Heart left ventricle (tissue), 16 donors: ENCODE measurements around the gene BLOC1S4. TPM values are rescaled to one million over a fixed set of nuclear protein-coding genes. Genes with fewer than 3 reads are reported as not detected.

Source experiments
- ATAC-seq, 4 donors: fragments of 200-7000 bp; cut with Tn5 transposase; one replicate each; pipeline ENCODE4 v1.9.1; 2020 to 2022; ENCODE audit warnings: moderate library complexity in 4 of 4, mild to moderate bottlenecking in 3 of 4, moderate number of reproducible peaks in 1 of 4
- DNase-seq, 5 donors: peaks; one replicate each; pipeline ENCODE4 v3.0.0-alpha.2; 2020
- H3K27ac ChIP-seq, 12 donors: fragments of 200-600 bp; sonication (generic) in 4 of 12; one replicate each; pipeline versions ENCODE4 v1.5.0 to v1.8.0; 2016 to 2022; ENCODE audit warnings: mild to moderate bottlenecking in 2 of 12
- H3K27me3 ChIP-seq, 9 donors: fragments of 200-600 bp; sonication (generic) in 2 of 9; one replicate each; pipeline versions ENCODE4 v1.5.1 to v1.8.0; 2016 to 2022; ENCODE audit warnings: mild to moderate bottlenecking in 3 of 9
- H3K36me3 ChIP-seq, 9 donors: fragments of 200-600 bp; sonication (generic) in 2 of 9; one replicate each; pipeline versions ENCODE4 v1.5.0 to v1.8.0; 2018 to 2022; ENCODE audit warnings: mild to moderate bottlenecking in 2 of 9
- H3K4me1 ChIP-seq, 12 donors: fragments of 200-600 bp; sonication (generic) in 4 of 12; one replicate each; pipeline versions ENCODE4 v1.5.0 to v1.8.0; 2016 to 2022; ENCODE audit warnings: mild to moderate bottlenecking in 3 of 12
- H3K4me3 ChIP-seq, 12 donors: fragments of 200-600 bp; sonication (generic) in 4 of 12; one replicate each; pipeline versions ENCODE4 v1.5.0 to v1.8.0; 2017 to 2022; ENCODE audit warnings: mild to moderate bottlenecking in 9 of 12, moderate library complexity in 4 of 12
- H3K9me3 ChIP-seq, 12 donors: fragments of 200-600 bp; sonication (generic) in 4 of 12; one replicate each; pipeline versions ENCODE4 v1.5.0 to v1.8.0; 2016 to 2022; ENCODE audit warnings: mild to moderate bottlenecking in 1 of 12
- CTCF ChIP-seq, 12 donors: fragments of 200-600 bp; sonication (generic) in 4 of 12; IDR thresholded peaks; one replicate each; pipeline versions ENCODE4 v1.5.0 to v1.8.0; 2018 to 2022; ENCODE audit warnings: antibody characterized with exemption in 12 of 12, mild to moderate bottlenecking in 5 of 12
- POLR2A ChIP-seq, 2 donors: fragments of 450-650 bp; IDR thresholded peaks; one replicate each; pipeline ENCODE4 v1.6.1; 2017; ENCODE audit warnings: antibody characterized with exemption in 2 of 2, mild to moderate bottlenecking in 2 of 2, moderate library complexity in 2 of 2
- WGBS, 4 donors: extraction: QIAGEN DNeasy Blood & Tissue Kit in 2 of 4; methylation state at CpG; one replicate each; pipeline versions ENCODE4 v1.1.5 to v1.1.7; 2013 to 2018; 5-methylcytosine and 5-hydroxymethylcytosine counted together
- intact Hi-C, 10 donors: fragments of 100-400 bp; cut with DNase I; formaldehyde crosslinking; loops; one replicate each; pipeline versions ENCODE4 v1.11.1 to v1.14.2; 2022
- polyA plus RNA-seq, 2 donors: library from polyadenylated mRNA; stranded (reverse); fragments of 200-250 nt; gene quantifications; one replicate each; pipeline ENCODE4 v1.2.3, GENCODE V29; 2013
- total RNA-seq, 9 donors: library from RNA; depleted of rRNA in 2 of 9; stranded (reverse); fragments of >200 nt in 2 of 9; fragmentation: NEBNext Ultra II Directional in 3 of 9; extraction: Animal tissue kit (Norgen Biotek cat#: 25700) in 3 of 9; gene quantifications; one replicate each; pipeline versions ENCODE4 v1.1.0 to v1.2.4, GENCODE V29; 2016 to 2023
- donor health status: ischemic (EF 13 %, LVEDD 7.1; RV severe dilation, severe dysfunction).
- donor health status: healthy with polysubstance abuse.
- donor health status: DM: no; HTN: yes; CAD: no.
- donor health status: DM: no; HTN: no; CAD: no.
- donor health status: ischemic (EF 25% LVEDD 6.9; RV normal size, moderate dysfunction).
- donor health status: ischemic (EF 25% LVEDD 5.7; RV mildly dilated, moderate dysfunction).
- donor health status: healthy.
- donor health status: DM: yes; HTN: yes; CAD: no.
- donor health status: ischemic (EF 35%, LVEDD 5.7; RV mildly dilated, moderate dysfunction).
- donor health status: nonischemic (EF 11% LVEDD 7.7; RV severe dilation, severe dysfunction).
- donor health status: DM: yes; HTN: yes; CAD: no.
- donor health status: PGD.
- donor health status: ischemic (EF 29% LVEDD 5.4; RV normal size, mild dysfunction).
- donor health status: nonischemic (EF 23%, LVEDD 6.1; RV moderate dilation, normal function).

The BLOC1S4 gene
- total and polyA plus RNA-seq, 11 donors: 4.4 to 14.1 (median 7.3) TPM

- no peak for ATAC-seq
- Histone ChIP-seq H3K27me3 (no peaks in the 10 kb centered on the region), H3K4me3 (no peak overlapping the region), H3K4me1 (peaks cover 0 to 68% (median 52%) of the 10 kb centered on the region in 12 donors), H3K9me3 (no peaks in the 10 kb centered on the region), H3K27ac (no peak overlapping the region), H3K36me3 (peaks cover 0 to 33% (median 23%) of the 10 kb centered on the region in 9 donors)
- DNase-seq: no peak
- WGBS, 4 donors: 95 to 100% (median 97%) methylated on average over 2 of the region's 2 CpGs
- intact Hi-C loops: loop anchor here in 2 of 10 donors (5.0 kb wide), 2 partner anchors 33 to 63 kb away; partner anchors contain the start of gene MRFAP1 (in 1 of the 2)
- TF ChIP-seq CTCF (IDR thresholded peaks at IDR 0.05) (no peak), POLR2A (IDR thresholded peaks at IDR 0.05) (no peak)
Measured at GRCh38 chr4:6705646-6706045, 10.3 kb upstream of the BLOC1S4 start.

- ATAC-seq: no peak
- Histone ChIP-seq H3K9me3 (no peaks in the 10 kb centered on the region), H3K4me3 (no peak overlapping the region), H3K27me3 (no peaks in the 10 kb centered on the region), H3K27ac (no peak overlapping the region), H3K36me3 (peaks cover 0 to 31% (median 23%) of the 10 kb centered on the region in 9 donors), H3K4me1 (peaks cover 0 to 68% (median 53%) of the 10 kb centered on the region in 12 donors)
- TF ChIP-seq POLR2A (IDR thresholded peaks at IDR 0.05) (no peak), CTCF (IDR thresholded peaks at IDR 0.05) (no peak)
- WGBS, 4 donors: 89 to 98% (median 96%) methylated on average over 5 of the region's 5 CpGs
- DNase-seq: no peak
- intact Hi-C loops: loop anchor here in 2 of 10 donors (5.0 kb wide), 2 partner anchors 34 to 64 kb away; partner anchors contain the start of gene MRFAP1 (in 1 of the 2)
Measured at GRCh38 chr4:6706173-6706572, 9.8 kb upstream of the BLOC1S4 start.

GRCh38 chr4:6709230-6710114 is 6.5 kb upstream of the BLOC1S4 start, which contains the start of gene MRFAP1L1:
TSS of gene MRFAP1L1 (minus strand) at chr4:6709865. CDS start at chr4:6709629, 236 bp downstream.
- peak within 1 kb of the TSS; percentile 63 to 97 (median 88) for H3K4me3 ChIP-seq
- H3K9me3 ChIP-seq: no peaks in the 10 kb centered on the region
- no peaks in the 10 kb centered on the region for H3K27me3 ChIP-seq
- ATAC-seq (peak; percentile 82 to 92 (median 88)), DNase-seq (peak; percentile 97 to 98 (median 98))
- peak within 1 kb of the TSS; percentile 70 to 95 (median 86) for H3K27ac ChIP-seq
- intact Hi-C loops: loop anchor here in 7 of 10 donors (1.0 to 10.0 kb wide), 5 partner anchors 35 to 275 kb away; partner anchors contain the start of gene MRFAP1 (in 7 of the 7)
- H3K4me1 ChIP-seq: peaks cover 0 to 53% (median 43%) of the 10 kb centered on the region in 12 donors
- 0 to 1% (median 0%) methylated on average over 70 to 72 of the region's 72 CpGs for WGBS, 4 donors
- H3K36me3 ChIP-seq: peaks cover 0 to 23% (median 11%) of the 10 kb centered on the region in 9 donors
- peak in 1 of 2 donors; percentile 43 for TF ChIP-seq POLR2A (IDR thresholded peaks at IDR 0.05)
- peak in 3 of 12 donors; percentile 6 to 28 (median 16) for TF ChIP-seq CTCF (IDR thresholded peaks at IDR 0.05)

GRCh38 chr4:6710282-6710681 is 5.7 kb upstream of the BLOC1S4 start:
- intact Hi-C loops: loop anchor here in 5 of 10 donors (1.0 to 10.0 kb wide), 3 partner anchors 36 to 275 kb away; partner anchors contain the start of gene MRFAP1 (in 1 of the 5)

More at GRCh38 chr4:6710282-6710681, 5.7 kb upstream of the BLOC1S4 start:
- DNase-seq (no peak), ATAC-seq (peak in 2 of 4 donors; percentile 5 to 7)
- Histone ChIP-seq H3K4me1 (peaks cover 1 to 51% (median 42%) of the 10 kb centered on the region in 12 donors), H3K27me3 (no peaks in the 10 kb centered on the region), H3K4me3 (peak overlapping the region; percentile 63 to 97 (median 88)), H3K9me3 (no peaks in the 10 kb centered on the region), H3K27ac (peak overlapping the region in 11 of 12 donors; percentile 71 to 95 (median 87)), H3K36me3 (peaks cover 0 to 23% (median 8%) of the 10 kb centered on the region in 9 donors)
- TF ChIP-seq CTCF (IDR thresholded peaks at IDR 0.05): no peak
- TF ChIP-seq POLR2A (IDR thresholded peaks at IDR 0.05): no peak
- WGBS, 4 donors: 1 to 15% (median 11%) methylated on average over 6 of the region's 6 CpGs
